ENCODE results near the gene ZNF195. TPM values are rescaled to one million over a fixed set of nuclear protein-coding genes. Genes with fewer than 3 reads are reported as not detected.

Gene ZNF195
- total and polyA plus RNA-seq, 10 of the 15 experiments (the other 5 are each of a cell fraction or from before 2014, with no cell fraction given): 30.4 to 51.8 (median 37.8) TPM

DNA sequence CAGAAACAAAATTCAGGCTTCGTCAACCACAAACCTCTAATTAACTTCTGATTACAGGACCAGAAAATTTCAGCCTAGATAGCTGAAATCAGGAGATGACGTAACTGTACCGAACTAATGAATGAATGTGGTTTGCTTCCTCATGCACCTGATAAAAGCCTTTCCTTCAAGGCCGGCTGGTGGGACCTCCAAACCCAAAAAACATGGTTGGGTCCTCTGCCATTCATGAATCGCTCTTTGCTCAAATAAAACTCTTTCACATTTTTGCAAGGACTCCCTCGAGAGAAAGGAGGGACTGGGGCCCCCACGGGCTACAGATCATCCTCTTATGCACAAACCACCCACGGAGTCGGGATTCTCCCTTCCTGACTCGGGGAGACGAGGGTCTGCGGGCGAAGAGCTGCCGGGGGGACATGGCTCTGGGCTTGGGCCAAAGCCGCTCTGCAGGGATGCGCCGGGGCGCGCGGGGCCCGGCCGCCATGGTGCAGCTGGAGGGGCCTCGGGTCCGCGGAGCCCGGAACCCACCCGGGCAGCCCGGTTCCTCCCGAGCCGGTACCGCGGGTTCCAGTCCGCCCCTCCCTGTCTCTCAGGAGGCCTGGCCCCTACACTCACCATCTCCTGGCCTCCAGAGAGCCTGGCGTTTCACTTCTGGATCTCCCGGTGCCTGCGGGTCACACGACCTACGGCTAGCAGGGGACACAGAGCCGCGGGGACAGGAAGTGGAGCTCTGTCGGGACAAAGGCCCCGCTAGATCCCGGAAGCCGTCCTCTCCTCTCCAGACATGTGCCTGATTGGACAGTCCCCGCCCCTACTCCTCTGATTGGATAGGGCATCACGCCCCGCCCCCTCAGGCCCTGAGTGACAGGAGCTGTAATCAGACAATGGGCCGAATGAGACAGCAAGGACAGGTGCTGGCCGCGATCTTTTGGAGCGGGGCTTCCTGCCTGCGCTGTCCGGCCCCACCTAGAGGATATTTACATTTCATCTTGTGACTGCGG, at the start of gene ZNF195 (continued):
- TF ChIP-seq TARDBP (IDR thresholded peaks at IDR 0.05; ENCODE audit: borderline replicate concordance): no peak
- peak in 1 of 2 experiments; percentile 60; a peak in 1 of 4 replicates for TF ChIP-seq SRF (IDR thresholded peaks at IDR 0.05; ENCODE audit: low read depth in 2 of 2, low read length in 2 of 2)
- no peak for TF ChIP-seq CHD4 (IDR thresholded peaks at IDR 0.05)
- TF ChIP-seq BCL11A (IDR thresholded peaks at IDR 0.05; ENCODE audit: low read depth, low read length): peak; percentile 65; the same call in 1 of the 2 replicates
- peak; percentile 89 for TF ChIP-seq LARP7 (IDR thresholded peaks at IDR 0.05)
- TF ChIP-seq, protein P1, sequence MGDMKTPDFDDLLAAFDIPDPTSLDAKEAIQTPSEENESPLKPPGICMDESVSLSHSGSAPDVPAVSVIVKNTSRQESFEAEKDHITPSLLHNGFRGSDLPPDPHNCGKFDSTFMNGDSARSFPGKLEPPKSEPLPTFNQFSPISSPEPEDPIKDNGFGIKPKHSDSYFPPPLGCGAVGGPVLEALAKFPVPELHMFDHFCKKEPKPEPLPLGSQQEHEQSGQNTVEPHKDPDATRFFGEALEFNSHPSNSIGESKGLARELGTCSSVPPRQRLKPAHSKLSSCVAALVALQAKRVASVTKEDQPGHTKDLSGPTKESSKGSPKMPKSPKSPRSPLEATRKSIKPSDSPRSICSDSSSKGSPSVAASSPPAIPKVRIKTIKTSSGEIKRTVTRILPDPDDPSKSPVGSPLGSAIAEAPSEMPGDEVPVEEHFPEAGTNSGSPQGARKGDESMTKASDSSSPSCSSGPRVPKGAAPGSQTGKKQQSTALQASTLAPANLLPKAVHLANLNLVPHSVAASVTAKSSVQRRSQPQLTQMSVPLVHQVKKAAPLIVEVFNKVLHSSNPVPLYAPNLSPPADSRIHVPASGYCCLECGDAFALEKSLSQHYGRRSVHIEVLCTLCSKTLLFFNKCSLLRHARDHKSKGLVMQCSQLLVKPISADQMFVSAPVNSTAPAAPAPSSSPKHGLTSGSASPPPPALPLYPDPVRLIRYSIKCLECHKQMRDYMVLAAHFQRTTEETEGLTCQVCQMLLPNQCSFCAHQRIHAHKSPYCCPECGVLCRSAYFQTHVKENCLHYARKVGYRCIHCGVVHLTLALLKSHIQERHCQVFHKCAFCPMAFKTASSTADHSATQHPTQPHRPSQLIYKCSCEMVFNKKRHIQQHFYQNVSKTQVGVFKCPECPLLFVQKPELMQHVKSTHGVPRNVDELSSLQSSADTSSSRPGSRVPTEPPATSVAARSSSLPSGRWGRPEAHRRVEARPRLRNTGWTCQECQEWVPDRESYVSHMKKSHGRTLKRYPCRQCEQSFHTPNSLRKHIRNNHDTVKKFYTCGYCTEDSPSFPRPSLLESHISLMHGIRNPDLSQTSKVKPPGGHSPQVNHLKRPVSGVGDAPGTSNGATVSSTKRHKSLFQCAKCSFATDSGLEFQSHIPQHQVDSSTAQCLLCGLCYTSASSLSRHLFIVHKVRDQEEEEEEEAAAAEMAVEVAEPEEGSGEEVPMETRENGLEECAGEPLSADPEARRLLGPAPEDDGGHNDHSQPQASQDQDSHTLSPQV (IDR thresholded peaks at IDR 0.05): no peak
- no peak for TF ChIP-seq MTA3 (IDR thresholded peaks at IDR 0.05; ENCODE audit: borderline replicate concordance, low read length)
- TF ChIP-seq RELA (IDR thresholded peaks at IDR 0.05; ENCODE audit: borderline replicate concordance, partially characterized antibody): peak; percentile 15
- TF ChIP-seq, protein P2, sequence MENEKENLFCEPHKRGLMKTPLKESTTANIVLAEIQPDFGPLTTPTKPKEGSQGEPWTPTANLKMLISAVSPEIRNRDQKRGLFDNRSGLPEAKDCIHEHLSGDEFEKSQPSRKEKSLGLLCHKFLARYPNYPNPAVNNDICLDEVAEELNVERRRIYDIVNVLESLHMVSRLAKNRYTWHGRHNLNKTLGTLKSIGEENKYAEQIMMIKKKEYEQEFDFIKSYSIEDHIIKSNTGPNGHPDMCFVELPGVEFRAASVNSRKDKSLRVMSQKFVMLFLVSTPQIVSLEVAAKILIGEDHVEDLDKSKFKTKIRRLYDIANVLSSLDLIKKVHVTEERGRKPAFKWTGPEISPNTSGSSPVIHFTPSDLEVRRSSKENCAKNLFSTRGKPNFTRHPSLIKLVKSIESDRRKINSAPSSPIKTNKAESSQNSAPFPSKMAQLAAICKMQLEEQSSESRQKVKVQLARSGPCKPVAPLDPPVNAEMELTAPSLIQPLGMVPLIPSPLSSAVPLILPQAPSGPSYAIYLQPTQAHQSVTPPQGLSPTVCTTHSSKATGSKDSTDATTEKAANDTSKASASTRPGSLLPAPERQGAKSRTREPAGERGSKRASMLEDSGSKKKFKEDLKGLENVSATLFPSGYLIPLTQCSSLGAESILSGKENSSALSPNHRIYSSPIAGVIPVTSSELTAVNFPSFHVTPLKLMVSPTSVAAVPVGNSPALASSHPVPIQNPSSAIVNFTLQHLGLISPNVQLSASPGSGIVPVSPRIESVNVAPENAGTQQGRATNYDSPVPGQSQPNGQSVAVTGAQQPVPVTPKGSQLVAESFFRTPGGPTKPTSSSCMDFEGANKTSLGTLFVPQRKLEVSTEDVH (IDR thresholded peaks at IDR 0.05; ENCODE audit: low read depth, partially characterized antibody): no peak
- no peak for TF ChIP-seq MYB (IDR thresholded peaks at IDR 0.05; ENCODE audit: borderline replicate concordance, low read depth, low read length)
- 0 out of 2 replicates have a peak, but pooled peaks have one; percentile 70 for TF ChIP-seq STAT1 (conservative IDR thresholded peaks at IDR 0.05)
- TF ChIP-seq GABPA (IDR thresholded peaks at IDR 0.05; ENCODE audit: low read depth): peak; percentile 92
- peak; percentile 36; the same call in 1 of the 2 replicates for TF ChIP-seq RFX5 (IDR thresholded peaks at IDR 0.05; ENCODE audit: low read depth, low read length)
- 0 out of 2 replicates have a peak, but pooled peaks have one; percentile 16 for TF ChIP-seq PAX5 (IDR thresholded peaks at IDR 0.05; ENCODE audit: borderline replicate concordance, low read depth, low read length)
- TF ChIP-seq YBX1 (IDR thresholded peaks at IDR 0.05): no peak
- TF ChIP-seq SREBF1 (IDR thresholded peaks at IDR 0.05; ENCODE audit: low read length): no peak
- TF ChIP-seq ZNF207 (IDR thresholded peaks at IDR 0.05; ENCODE audit: borderline replicate concordance): peak; percentile 86; the same call in 1 of the 2 replicates
- no peak for TF ChIP-seq KAT2A (conservative IDR thresholded peaks at IDR 0.05; ENCODE audit: control insufficient read depth, low read depth, low read length)
- TF ChIP-seq CBX5 (IDR thresholded peaks at IDR 0.05; ENCODE audit: low read depth): peak; percentile 78; the same call in 1 of the 2 replicates
- TF ChIP-seq SP1 (IDR thresholded peaks at IDR 0.05; ENCODE audit: low read depth, low read length): peak; percentile 91
- TF ChIP-seq MEF2A (IDR thresholded peaks at IDR 0.05; ENCODE audit: insufficient read depth, low read depth, low read length): no peak
